ENCODE measurements around the gene PSMD5. TPM values are rescaled to one million over a fixed set of nuclear protein-coding genes. Genes with fewer than 3 reads are reported as not detected.
A peak's percentile ranks its signal among the peaks of the same experiment; 100 is the strongest.

The PSMD5 gene
- total and polyA plus RNA-seq, 9 of the 15 experiments (the other 6 are each of a cell fraction or from before 2014, with no cell fraction given) = 46.4 to 148 (median 76.3) TPM

GRCh38 chr9:120807607-120808379 lies 34.9 kb downstream of the PSMD5 start (continued):
- TF ChIP-seq FOXJ3 (CRISPR knock-in tag; IDR thresholded peaks at IDR 0.05) (no peak), SIRT6 (IDR thresholded peaks at IDR 0.05; ENCODE audit: low read depth, low read length) (no peak), ZFP30 (CRISPR knock-in tag; IDR thresholded peaks at IDR 0.05; ENCODE audit: borderline replicate concordance) (peak; percentile 96), ZNF239 (CRISPR knock-in tag; IDR thresholded peaks at IDR 0.05) (0 out of 2 replicates have a peak, but pooled peaks have one; percentile 19), PHTF2 (CRISPR knock-in tag; IDR thresholded peaks at IDR 0.05) (no peak), POLR2G (IDR thresholded peaks at IDR 0.05; ENCODE audit: low read depth, low read length) (no peak), MAFF (IDR thresholded peaks at IDR 0.05; ENCODE audit: low read length) (no peak), HCFC1 (IDR thresholded peaks at IDR 0.05; ENCODE audit: low read depth, low read length) (no peak), ZNF324 (CRISPR knock-in tag; IDR thresholded peaks at IDR 0.05) (no peak), NFIC (IDR thresholded peaks at IDR 0.05) (no peak), PRDM10 (IDR thresholded peaks at IDR 0.05; ENCODE audit: partially characterized antibody) (no peak), ELK3 (CRISPR knock-in tag; IDR thresholded peaks at IDR 0.05) (no peak), ZNF586 (CRISPR knock-in tag; conservative IDR thresholded peaks at IDR 0.05) (no peak), ZNF23 (CRISPR knock-in tag; IDR thresholded peaks at IDR 0.05) (no peak), SMAD2 (IDR thresholded peaks at IDR 0.05; ENCODE audit: low read depth, low read length) (no peak), ZNF507 (tag; conservative IDR thresholded peaks at IDR 0.05) (peak; percentile 9; the same call in 1 of the 2 replicates), AFF4 (CRISPR knock-in tag; IDR thresholded peaks at IDR 0.05) (no peak), NEUROD1 (IDR thresholded peaks at IDR 0.05; ENCODE audit: borderline replicate concordance, low read depth, low read length, partially characterized antibody) (no peak), NFATC3 (IDR thresholded peaks at IDR 0.05) (no peak), ZKSCAN1 (IDR thresholded peaks at IDR 0.05; ENCODE audit: low read depth, low read length) (no peak), TEAD1 (CRISPR knock-in tag; IDR thresholded peaks at IDR 0.05) (no peak)
